ENCODE results near the gene MYBPC2.

DNA sequence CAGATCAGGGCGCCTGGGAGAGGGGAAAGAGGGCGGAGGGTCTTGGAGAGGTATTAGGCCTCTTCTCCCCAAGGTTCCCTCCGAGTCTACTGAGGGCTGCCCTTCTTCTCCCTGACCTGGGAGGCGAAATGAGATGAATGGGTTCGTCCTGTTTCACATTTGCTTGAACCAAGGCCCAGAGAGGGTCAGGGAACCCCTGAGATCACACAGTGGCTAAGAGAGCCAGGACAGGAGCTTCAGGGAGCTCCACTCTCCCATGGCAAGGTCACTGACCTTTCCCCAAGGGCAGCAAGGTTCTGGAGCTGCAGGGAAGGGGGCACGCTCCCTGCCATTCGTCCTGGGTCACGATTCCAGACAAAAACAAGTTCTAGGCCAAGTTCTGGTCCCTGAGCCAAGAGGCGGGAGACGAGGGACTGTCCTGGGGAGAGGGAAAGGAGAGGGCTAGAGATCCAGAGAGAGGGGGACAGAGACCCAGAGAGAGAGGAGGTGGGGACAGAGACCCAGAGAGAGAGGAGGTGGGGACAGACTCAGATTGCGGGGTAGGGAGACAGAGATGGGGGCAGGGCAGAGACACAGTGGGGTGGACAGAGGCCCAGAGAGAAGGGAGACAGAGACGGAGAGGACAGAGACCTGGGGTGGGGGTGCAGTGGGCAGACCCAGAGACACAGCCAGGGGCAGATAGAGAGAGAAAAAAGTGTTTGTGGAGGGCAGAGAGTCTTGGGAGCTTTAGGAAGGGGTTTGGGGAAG lies 80.5 kb downstream of the MYBPC2 start:
- TF ChIP-seq, protein P1, sequence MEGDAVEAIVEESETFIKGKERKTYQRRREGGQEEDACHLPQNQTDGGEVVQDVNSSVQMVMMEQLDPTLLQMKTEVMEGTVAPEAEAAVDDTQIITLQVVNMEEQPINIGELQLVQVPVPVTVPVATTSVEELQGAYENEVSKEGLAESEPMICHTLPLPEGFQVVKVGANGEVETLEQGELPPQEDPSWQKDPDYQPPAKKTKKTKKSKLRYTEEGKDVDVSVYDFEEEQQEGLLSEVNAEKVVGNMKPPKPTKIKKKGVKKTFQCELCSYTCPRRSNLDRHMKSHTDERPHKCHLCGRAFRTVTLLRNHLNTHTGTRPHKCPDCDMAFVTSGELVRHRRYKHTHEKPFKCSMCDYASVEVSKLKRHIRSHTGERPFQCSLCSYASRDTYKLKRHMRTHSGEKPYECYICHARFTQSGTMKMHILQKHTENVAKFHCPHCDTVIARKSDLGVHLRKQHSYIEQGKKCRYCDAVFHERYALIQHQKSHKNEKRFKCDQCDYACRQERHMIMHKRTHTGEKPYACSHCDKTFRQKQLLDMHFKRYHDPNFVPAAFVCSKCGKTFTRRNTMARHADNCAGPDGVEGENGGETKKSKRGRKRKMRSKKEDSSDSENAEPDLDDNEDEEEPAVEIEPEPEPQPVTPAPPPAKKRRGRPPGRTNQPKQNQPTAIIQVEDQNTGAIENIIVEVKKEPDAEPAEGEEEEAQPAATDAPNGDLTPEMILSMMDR (IDR thresholded peaks at IDR 0.05), result no peak
- TF ChIP-seq EZH2phosphoT487 (IDR thresholded peaks at IDR 0.05) (no peak), EZH2 (IDR thresholded peaks at IDR 0.05) (no peak)

All from neural progenitor cell (in vitro differentiated cells).